Measurements from ENCODE around the gene ELL. TPM values are rescaled to one million over a fixed set of nuclear protein-coding genes. Genes with fewer than 3 reads are reported as not detected.
"Not testable (repeated sequence)": the region's sequence is repeated elsewhere in the genome, so short reads cannot be mapped to it uniquely, and the experiment has no call there.

Gene ELL
- polyA plus RNA-seq, 4 donors: 8.6 to 12.2 (median 10.4) TPM

DNA sequence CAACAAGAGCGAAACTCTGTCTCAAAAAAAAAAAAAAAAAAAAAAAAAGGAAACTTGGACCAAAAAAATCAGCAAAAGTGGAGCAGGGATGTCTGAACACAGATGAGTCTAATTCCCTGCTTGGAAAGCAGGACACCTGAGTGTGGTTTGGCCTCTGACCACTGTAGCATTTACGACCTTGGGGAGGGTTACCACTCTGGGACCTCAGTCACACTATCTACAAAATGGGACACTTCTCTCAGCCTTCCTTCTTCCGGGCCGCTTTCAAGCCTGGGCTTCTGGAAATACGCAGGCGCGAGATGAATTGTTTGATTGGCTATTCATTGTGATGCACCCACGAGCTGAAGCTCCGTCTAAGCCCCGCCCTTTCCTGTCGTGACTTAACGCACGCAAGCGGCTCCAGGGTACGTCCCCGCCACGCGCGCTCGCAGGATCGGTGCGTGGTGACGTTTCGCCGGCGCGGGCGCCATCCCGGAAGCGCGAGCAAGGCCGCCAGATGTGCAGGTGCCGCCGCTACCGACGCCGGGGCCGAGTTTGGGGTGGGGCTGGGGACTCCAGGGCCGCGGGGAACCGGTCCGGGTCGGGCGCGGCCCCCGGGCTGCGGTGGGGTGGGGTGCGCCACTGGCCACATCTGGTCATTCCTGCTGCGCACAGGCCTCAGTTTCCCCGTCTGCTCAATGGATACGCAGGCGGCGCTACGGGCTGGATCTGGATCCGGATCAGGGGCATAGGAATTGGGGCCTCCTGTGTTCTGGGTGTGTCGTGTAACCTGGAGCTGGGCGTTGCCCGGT is 35.7 kb upstream of the ELL start, which contains the start of gene KXD1:
TSS of gene KXD1 (plus strand) at position 460 of the 791 bp plus-strand sequence. CDS start 4,187 bp downstream, outside the sequence.
- peak within 1 kb of the TSS; percentile 81 to 93 (median 91) for H3K27ac ChIP-seq (ENCODE audit: low read depth in 1 of 3, low read length in 2 of 3)
- DNase-seq (peak; percentile 98 to 100), FAIRE-seq (peak; percentile 15)
- peaks cover 0 to 15% (median 5%) of the 10 kb centered on the region in 3 donors for H3K36me3 ChIP-seq (ENCODE audit: control insufficient read depth in 3 of 3, insufficient read depth in 2 of 3, low read depth in 1 of 3, low read length in 3 of 3)
- peaks cover 3 to 8% (median 3%) of the 10 kb centered on the region in 3 donors for H3K4me1 ChIP-seq (ENCODE audit: control insufficient read depth in 3 of 3, insufficient read depth in 2 of 3, low read depth in 1 of 3, low read length in 2 of 3)
- no peaks in the 10 kb centered on the region for H3K27me3 ChIP-seq (ENCODE audit: control insufficient read depth in 3 of 3, insufficient read depth in 3 of 3, low read length in 3 of 3)
- no peaks in the 10 kb centered on the region for H3K9me3 ChIP-seq (ENCODE audit: control insufficient read depth in 2 of 2, insufficient read depth in 1 of 2, low read depth in 1 of 2, low read length in 1 of 2)
- 1 to 2% (median 1%) methylated on average over 54 to 58 of the region's 58 CpGs for WGBS, 3 donors
- H3K4me3 ChIP-seq (ENCODE audit: low read depth in 1 of 3, low read length in 3 of 3): peak within 1 kb of the TSS; percentile 70 to 79 (median 77)

DNA sequence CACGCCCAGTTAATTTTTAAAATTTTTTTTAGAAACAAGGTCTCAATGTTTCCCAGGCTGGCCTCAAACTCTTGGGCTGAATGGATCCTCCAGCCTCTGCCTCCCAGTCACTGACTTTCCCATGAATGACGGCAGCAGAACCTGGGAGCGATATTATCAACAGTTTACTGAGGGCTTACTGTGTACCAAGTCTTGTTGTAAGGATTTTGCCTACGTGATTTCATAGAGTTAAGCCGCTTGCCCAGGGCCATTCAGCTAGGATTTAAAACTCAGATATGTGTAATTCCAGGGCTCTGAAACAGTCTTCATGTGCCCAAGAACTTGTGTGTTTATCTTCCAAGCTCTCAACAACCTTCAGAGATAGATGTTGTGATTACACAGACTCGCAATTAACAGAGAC is 29.8 kb upstream of the ELL start:
- H3K36me3 ChIP-seq (ENCODE audit: control insufficient read depth in 3 of 3, insufficient read depth in 2 of 3, low read depth in 1 of 3, low read length in 3 of 3): no peaks in the 10 kb centered on the region
- H3K27me3 ChIP-seq (ENCODE audit: control insufficient read depth in 3 of 3, insufficient read depth in 3 of 3, low read length in 3 of 3): no peaks in the 10 kb centered on the region
- no peak overlapping the region for H3K27ac ChIP-seq (ENCODE audit: low read depth in 1 of 3, low read length in 2 of 3)
- WGBS, 3 donors: 31 to 54% (median 47%) methylated on average over 6 of the region's 6 CpGs
- FAIRE-seq (no peak), DNase-seq (no peak)
- no peaks in the 10 kb centered on the region for H3K4me1 ChIP-seq (ENCODE audit: control insufficient read depth in 3 of 3, insufficient read depth in 2 of 3, low read depth in 1 of 3, low read length in 2 of 3)
- H3K4me3 ChIP-seq (ENCODE audit: low read depth in 1 of 3, low read length in 3 of 3): no peak overlapping the region
- no peaks in the 10 kb centered on the region for H3K9me3 ChIP-seq (ENCODE audit: control insufficient read depth in 2 of 2, insufficient read depth in 1 of 2, low read depth in 1 of 2, low read length in 1 of 2)

DNA sequence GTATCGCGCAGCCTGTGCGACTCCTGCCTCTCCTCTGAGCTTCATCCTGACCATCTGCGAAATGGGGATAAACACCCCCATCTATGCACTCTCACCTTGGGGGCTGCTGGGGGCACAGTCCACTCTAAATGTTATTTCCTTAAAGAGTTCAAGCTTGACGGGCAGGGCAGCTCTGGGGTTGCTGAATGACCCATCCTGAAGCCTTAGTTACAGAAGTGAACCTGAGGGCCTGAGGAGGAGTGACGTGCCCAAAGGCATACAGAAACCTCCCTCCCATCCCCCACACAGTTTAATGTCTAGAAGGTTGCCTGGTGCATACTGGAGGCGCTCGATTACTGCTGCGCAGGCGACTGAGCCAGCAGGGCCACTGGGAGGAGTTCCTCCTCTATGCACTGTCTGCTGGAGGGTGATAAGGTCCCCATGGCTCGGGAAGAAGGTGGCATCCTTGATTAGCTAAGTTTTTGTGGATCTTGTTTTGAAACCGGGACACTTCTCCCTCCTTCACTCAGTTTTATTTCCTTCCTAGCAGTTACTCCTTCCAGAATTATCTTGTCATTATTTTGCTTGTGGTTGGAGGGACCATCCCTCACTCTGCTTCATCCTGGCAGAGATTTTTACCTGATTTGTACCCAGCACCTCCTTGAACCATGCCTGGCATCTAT is 22.1 kb upstream of the ELL start:
- Histone ChIP-seq H3K36me3 (ENCODE audit: control insufficient read depth in 3 of 3, insufficient read depth in 2 of 3, low read depth in 1 of 3, low read length in 3 of 3) (peaks cover 0 to 27% (median 10%) of the 10 kb centered on the region in 3 donors), H3K9me3 (ENCODE audit: control insufficient read depth in 2 of 2, insufficient read depth in 1 of 2, low read depth in 1 of 2, low read length in 1 of 2) (no peaks in the 10 kb centered on the region), H3K27me3 (ENCODE audit: control insufficient read depth in 3 of 3, insufficient read depth in 3 of 3, low read length in 3 of 3) (no peaks in the 10 kb centered on the region), H3K27ac (ENCODE audit: low read depth in 1 of 3, low read length in 2 of 3) (peak overlapping the region in 2 of 3 donors; percentile 75 to 90), H3K4me1 (ENCODE audit: control insufficient read depth in 3 of 3, insufficient read depth in 2 of 3, low read depth in 1 of 3, low read length in 2 of 3) (peaks cover 0 to 12% (median 4%) of the 10 kb centered on the region in 3 donors), H3K4me3 (ENCODE audit: low read depth in 1 of 3, low read length in 3 of 3) (peak overlapping the region; percentile 29 to 99 (median 98))
- WGBS, 3 donors: 2 to 5% (median 2%) methylated on average over 8 to 12 of the region's 12 CpGs
- FAIRE-seq: no peak
- DNase-seq: peak; percentile 67 to 94

DNA sequence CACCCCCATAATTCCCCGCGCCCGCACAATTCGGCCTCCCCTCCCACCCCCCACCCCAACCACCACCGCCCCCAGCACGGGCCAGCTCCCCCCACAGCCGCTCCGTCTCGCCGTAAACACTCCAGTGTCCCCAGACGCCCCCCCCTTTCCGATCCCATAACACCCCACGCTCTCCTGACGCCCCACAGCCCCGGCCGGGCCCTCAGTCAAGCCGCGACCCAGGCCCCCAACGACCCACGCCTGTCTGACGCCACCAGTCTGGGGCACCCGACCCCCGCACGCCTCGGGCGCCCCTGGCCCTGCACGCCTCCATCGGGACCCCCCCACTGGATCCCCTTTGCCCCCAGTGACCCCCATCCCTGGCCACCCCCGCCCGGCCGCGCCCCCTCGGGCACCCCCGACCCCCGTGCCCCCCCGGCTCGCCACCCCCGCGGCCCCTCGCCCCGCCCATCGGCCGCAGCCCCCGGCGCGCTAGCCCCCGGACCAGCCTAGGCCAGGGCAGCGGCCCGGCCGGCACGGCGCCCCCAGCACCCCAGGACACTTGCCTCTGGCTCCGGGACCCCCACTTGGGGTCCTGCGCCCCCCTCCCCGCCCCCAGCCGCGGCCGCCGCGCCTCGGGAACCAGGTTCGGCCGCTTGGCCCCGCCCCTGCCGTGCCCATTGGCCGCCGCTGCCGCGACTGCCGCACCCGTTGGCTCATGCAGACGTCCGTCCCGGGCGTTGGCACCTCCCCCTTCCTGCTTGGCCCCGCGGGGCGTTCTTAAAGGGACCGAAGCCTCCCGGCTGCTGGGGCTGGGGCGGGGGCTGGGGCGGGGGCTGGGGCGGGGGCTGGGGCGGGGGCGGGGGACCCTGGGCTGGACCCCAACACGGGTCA is 21.3 kb upstream of the ELL start, which contains the start of gene FKBP8:
TSS of gene FKBP8 (minus strand) at position 633 of the 873 bp plus-strand sequence. CDS start 1,603 bp downstream, outside the sequence.
- Histone ChIP-seq H3K27ac (ENCODE audit: low read depth in 1 of 3, low read length in 2 of 3) (peak within 1 kb of the TSS; percentile 63 to 90 (median 75)), H3K36me3 (ENCODE audit: control insufficient read depth in 3 of 3, insufficient read depth in 2 of 3, low read depth in 1 of 3, low read length in 3 of 3) (peaks cover 0 to 31% (median 10%) of the 10 kb centered on the region in 3 donors), H3K27me3 (ENCODE audit: control insufficient read depth in 3 of 3, insufficient read depth in 3 of 3, low read length in 3 of 3) (no peaks in the 10 kb centered on the region), H3K9me3 (ENCODE audit: control insufficient read depth in 2 of 2, insufficient read depth in 1 of 2, low read depth in 1 of 2, low read length in 1 of 2) (no peaks in the 10 kb centered on the region), H3K4me3 (ENCODE audit: low read depth in 1 of 3, low read length in 3 of 3) (peak within 1 kb of the TSS; percentile 72 to 99 (median 98)), H3K4me1 (ENCODE audit: control insufficient read depth in 3 of 3, insufficient read depth in 2 of 3, low read depth in 1 of 3, low read length in 2 of 3) (peaks cover 0 to 12% (median 4%) of the 10 kb centered on the region in 3 donors)
- WGBS, 3 donors: 0 to 2% (median 2%) methylated on average over 15 to 86 of the region's 86 CpGs
- FAIRE-seq (no peak), DNase-seq (peak; percentile 91 to 95)

DNA sequence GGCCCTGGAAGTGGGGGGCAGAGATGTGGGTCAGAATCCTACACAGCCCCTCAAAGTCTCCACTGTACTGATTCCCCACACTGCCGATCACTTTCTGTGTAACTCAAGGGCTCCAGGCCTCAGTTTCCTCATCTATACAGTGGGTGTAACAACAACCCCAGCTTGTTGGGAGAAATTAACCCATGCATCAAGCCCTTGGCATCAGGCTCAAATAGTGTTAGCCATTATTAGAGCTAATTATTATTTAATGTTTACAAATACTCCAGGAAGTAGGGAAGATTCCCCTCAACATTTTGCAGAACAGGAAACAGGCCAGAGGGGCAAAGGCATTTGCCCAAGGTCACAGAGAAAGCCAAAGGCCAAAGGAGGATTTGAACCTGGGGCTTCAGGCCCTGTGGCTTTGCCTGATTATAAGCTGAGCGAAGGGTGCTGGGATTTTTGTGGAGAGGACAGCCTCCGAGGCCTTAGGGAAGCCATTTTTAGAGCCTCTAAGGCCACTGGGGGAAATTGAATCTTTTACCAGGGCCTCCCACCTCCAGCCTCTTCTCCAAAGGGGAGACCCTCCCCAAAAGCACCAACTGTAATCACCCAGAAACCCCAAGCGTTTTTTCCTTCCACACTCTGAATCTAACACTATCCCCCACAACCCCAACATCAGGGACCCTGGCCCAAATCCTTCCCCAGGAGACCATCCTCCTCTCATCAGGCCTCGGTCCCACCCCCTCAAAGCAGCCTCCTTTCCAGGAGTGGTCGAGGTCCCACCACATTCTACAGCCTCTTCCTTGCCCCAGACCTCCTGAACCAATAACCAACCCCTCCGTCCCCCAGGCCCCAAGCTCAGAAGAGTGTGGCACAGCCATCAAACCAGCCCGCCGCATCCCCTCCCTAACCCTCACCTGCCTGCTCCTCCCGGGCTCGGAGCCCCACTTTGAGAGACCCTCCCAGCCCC is 20.4 kb upstream of the ELL start:
- no peaks in the 10 kb centered on the region for H3K9me3 ChIP-seq (ENCODE audit: control insufficient read depth in 2 of 2, insufficient read depth in 1 of 2, low read depth in 1 of 2, low read length in 1 of 2)
- H3K36me3 ChIP-seq (ENCODE audit: control insufficient read depth in 3 of 3, insufficient read depth in 2 of 3, low read depth in 1 of 3, low read length in 3 of 3): peaks cover 0 to 40% (median 15%) of the 10 kb centered on the region in 3 donors
- H3K27me3 ChIP-seq (ENCODE audit: control insufficient read depth in 3 of 3, insufficient read depth in 3 of 3, low read length in 3 of 3): no peaks in the 10 kb centered on the region
- FAIRE-seq: no peak
- no peak for DNase-seq
- H3K4me1 ChIP-seq (ENCODE audit: control insufficient read depth in 3 of 3, insufficient read depth in 2 of 3, low read depth in 1 of 3, low read length in 2 of 3): peaks cover 0 to 12% (median 4%) of the 10 kb centered on the region in 3 donors
- peak overlapping the region; percentile 22 to 86 (median 63) for H3K27ac ChIP-seq (ENCODE audit: low read depth in 1 of 3, low read length in 2 of 3)
- H3K4me3 ChIP-seq (ENCODE audit: low read depth in 1 of 3, low read length in 3 of 3): peak overlapping the region; percentile 72 to 99 (median 98)
- 18 to 25% (median 19%) methylated on average over 11 of the region's 11 CpGs for WGBS, 3 donors

DNA sequence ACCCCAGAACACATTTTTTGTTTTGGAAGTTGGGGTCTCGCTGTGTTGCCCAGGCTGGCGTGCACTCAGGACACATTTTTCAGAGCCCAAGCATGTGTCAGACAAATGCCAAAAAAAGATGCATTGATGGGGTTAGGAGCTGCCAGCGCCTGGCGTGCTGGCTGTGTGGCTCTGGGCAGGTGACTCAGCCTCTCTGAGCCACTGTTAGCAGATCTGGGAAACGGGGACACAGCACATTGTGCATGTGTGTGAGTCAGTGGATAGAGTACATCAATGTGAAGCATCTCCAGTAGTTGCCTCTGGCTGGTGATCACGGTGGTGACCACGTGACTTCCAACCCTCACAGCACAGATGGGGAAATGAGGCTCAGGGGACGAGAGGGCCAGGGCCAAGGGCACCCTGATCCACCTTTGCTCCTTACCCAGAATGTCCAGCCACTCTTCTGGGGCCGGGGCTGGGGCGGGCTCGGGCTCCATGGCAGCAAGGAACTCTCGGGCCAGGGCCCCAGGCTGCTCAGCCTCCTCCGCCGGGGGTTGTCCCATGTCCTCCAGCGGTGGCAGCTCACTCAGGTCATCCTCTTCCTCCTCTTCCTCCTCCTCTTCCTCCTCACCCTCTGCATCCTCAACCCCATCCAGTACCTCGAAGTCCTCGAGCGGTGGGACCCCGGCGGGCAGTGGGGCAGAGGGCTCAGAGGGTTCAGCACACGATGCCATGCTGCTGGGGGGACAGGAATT is 19.6 kb upstream of the ELL start:
- H3K4me3 ChIP-seq (ENCODE audit: low read depth in 1 of 3, low read length in 3 of 3): no peak overlapping the region
- H3K9me3 ChIP-seq (ENCODE audit: control insufficient read depth in 2 of 2, insufficient read depth in 1 of 2, low read depth in 1 of 2, low read length in 1 of 2): no peaks in the 10 kb centered on the region
- peaks cover 0 to 49% (median 15%) of the 10 kb centered on the region in 3 donors for H3K36me3 ChIP-seq (ENCODE audit: control insufficient read depth in 3 of 3, insufficient read depth in 2 of 3, low read depth in 1 of 3, low read length in 3 of 3)
- H3K4me1 ChIP-seq (ENCODE audit: control insufficient read depth in 3 of 3, insufficient read depth in 2 of 3, low read depth in 1 of 3, low read length in 2 of 3): peaks cover 0 to 12% (median 4%) of the 10 kb centered on the region in 3 donors
- FAIRE-seq (no peak), DNase-seq (no peak)
- H3K27ac ChIP-seq (ENCODE audit: low read depth in 1 of 3, low read length in 2 of 3): no peak overlapping the region
- 83 to 87% (median 86%) methylated on average over 19 to 21 of the region's 21 CpGs for WGBS, 3 donors
- H3K27me3 ChIP-seq (ENCODE audit: control insufficient read depth in 3 of 3, insufficient read depth in 3 of 3, low read length in 3 of 3): no peaks in the 10 kb centered on the region

DNA sequence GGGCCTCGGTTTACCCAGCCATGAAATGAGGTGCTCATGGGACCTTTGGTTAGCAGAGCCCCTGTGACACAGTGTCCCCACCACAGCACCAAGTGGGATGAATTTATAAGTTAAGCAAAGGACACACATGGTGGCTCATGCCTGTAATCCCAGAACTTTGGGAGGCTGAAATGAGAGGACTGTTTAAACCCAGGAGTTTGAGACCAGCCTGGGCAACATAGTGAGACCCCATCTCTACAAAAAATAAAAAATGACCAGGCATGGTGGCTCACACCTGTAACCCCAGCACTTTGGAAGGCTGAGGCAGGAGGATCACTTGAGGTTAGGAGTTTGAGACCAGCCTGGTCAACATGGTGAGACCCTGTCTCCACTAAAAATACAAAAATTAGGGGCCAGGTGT is 18.3 kb upstream of the ELL start:
- peaks cover 0 to 61% (median 19%) of the 10 kb centered on the region in 3 donors for H3K36me3 ChIP-seq (ENCODE audit: control insufficient read depth in 3 of 3, insufficient read depth in 2 of 3, low read depth in 1 of 3, low read length in 3 of 3)
- not testable (repeated sequence) for DNase-seq; H3K27me3 ChIP-seq (ENCODE audit: control insufficient read depth in 3 of 3, insufficient read depth in 3 of 3, low read length in 3 of 3); FAIRE-seq; H3K9me3 ChIP-seq (ENCODE audit: control insufficient read depth in 2 of 2, insufficient read depth in 1 of 2, low read depth in 1 of 2, low read length in 1 of 2); H3K4me3 ChIP-seq (ENCODE audit: low read depth in 1 of 3, low read length in 3 of 3); H3K27ac ChIP-seq (ENCODE audit: low read depth in 1 of 3, low read length in 2 of 3)
- 93 to 100% (median 95%) methylated on average over 1 of the region's 1 CpG for WGBS, 3 donors
- H3K4me1 ChIP-seq (ENCODE audit: control insufficient read depth in 3 of 3, insufficient read depth in 2 of 3, low read depth in 1 of 3, low read length in 2 of 3): peaks cover 0 to 12% (median 4%) of the 10 kb centered on the region in 3 donors

Data from small intestine (tissue), 7 donors.